ENCODE results near the gene TBC1D21.

DNA sequence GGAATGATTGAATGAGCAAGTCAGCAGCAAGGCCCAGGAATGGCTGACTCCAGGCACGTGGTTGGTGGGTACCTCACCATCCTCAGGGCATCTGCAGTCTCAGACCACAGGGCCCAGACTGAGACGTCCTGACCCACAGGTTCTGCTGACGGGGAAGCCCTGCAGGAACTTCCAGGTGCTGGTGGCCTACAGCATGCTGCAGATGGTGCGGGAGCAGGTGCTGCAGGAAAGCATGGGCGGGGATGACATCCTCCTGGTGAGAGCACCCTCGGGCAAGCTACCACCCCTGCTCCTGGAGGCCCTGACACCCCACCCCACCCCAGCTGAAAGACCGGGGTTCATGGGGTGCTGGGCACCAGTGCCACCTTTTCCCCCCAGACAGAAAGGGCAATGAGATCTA is 14.1 kb downstream of the TBC1D21 start:
- TF ChIP-seq CTCF (IDR thresholded peaks at IDR 0.05) = no peak
- TF ChIP-seq POLR2A (IDR thresholded peaks at IDR 0.05) = no peak
